ENCODE data around the gene CELF4.

- TF ChIP-seq EZH2 (IDR thresholded peaks at IDR 0.05; ENCODE audit: insufficient read depth, poor library complexity, severe bottlenecking) (no peak), EZH2phosphoT487 (IDR thresholded peaks at IDR 0.05; ENCODE audit: insufficient read depth, low read depth) (no peak)
Measured at GRCh38 chr18:37280701-37281393, 284.8 kb downstream of the CELF4 start.

All from GM23248 (cell line).